Keratinocyte (primary cell): ENCODE results near the gene DPP10. TPM values are rescaled to one million over a fixed set of nuclear protein-coding genes. Genes with fewer than 3 reads are reported as not detected.

Source experiments
- DNase-seq: peaks from one replicate; pipeline ENCODE4 v3.0.0-alpha.2; 2011; ENCODE audit warnings: low read depth, missing footprints, low spot score
- FAIRE-seq: peaks from 2 replicates; lab custom pipeline; 2011; peaks lifted over from hg19 to GRCh38; lab: Jason Lieb, UNC
- H2AFZ ChIP-seq: 2 replicates; pipeline ENCODE4 v1.6.0; 2012; ENCODE audit warnings: low read length, control low read depth, inconsistent platforms; ENCODE audit not compliant: control insufficient read depth
- H3K27ac ChIP-seq: 2 replicates; pipeline ENCODE4 v1.5.1; 2011; ENCODE audit warnings: low read length; ENCODE audit not compliant: control insufficient read depth, insufficient read depth
- H3K27me3 ChIP-seq: 3 replicates; pipeline ENCODE4 v1.6.0; 2011; ENCODE audit warnings: low read length; ENCODE audit not compliant: control insufficient read depth, insufficient read depth; ENCODE audit errors: extremely low read depth
- H3K36me3 ChIP-seq, 2 experiments: 2 replicates in 1 of 2; 3 replicates in 1 of 2; pipeline ENCODE4 v1.5.1; 2011; ENCODE audit warnings: low read length in 2 of 2, mild to moderate bottlenecking in 1 of 2; ENCODE audit not compliant: control insufficient read depth in 2 of 2, insufficient read depth in 2 of 2; ENCODE audit errors: extremely low read depth in 1 of 2
- H3K4me1 ChIP-seq: 3 replicates; pipeline ENCODE4 v1.5.1; 2011; ENCODE audit warnings: low read length; ENCODE audit not compliant: control insufficient read depth, insufficient read depth; ENCODE audit errors: extremely low read depth
- H3K4me2 ChIP-seq: 3 replicates; pipeline ENCODE4 v1.6.0; 2011; ENCODE audit warnings: low read depth, low read length; ENCODE audit not compliant: control insufficient read depth, insufficient read depth; ENCODE audit errors: extremely low read depth
- H3K4me3 ChIP-seq, 3 experiments: fragments of 200-600 bp in 1 of 3; sonication (generic) in 1 of 3; 2 replicates in 2 of 3; 3 replicates in 1 of 3; pipeline ENCODE4 v1.5.1; 2011 to 2016; ENCODE audit warnings: low read length in 3 of 3, mild to moderate bottlenecking in 3 of 3, control low read depth in 2 of 3, inconsistent platforms in 1 of 3, low read depth in 1 of 3, mixed read lengths in 1 of 3, mixed run types in 1 of 3, moderate library complexity in 1 of 3; ENCODE audit not compliant: control insufficient read depth in 2 of 3, insufficient read depth in 2 of 3; ENCODE audit errors: extremely low read depth in 1 of 3
- H3K79me2 ChIP-seq: 2 replicates; pipeline ENCODE4 v1.6.0; 2012; ENCODE audit warnings: low read length; ENCODE audit not compliant: control insufficient read depth, insufficient read depth
- H3K9ac ChIP-seq: 3 replicates; pipeline ENCODE4 v1.6.0; 2011; ENCODE audit warnings: low read length; ENCODE audit not compliant: control insufficient read depth, insufficient read depth; ENCODE audit errors: extremely low read depth
- H3K9me1 ChIP-seq: 3 replicates; pipeline ENCODE4 v1.6.0; 2011; ENCODE audit warnings: low read length; ENCODE audit not compliant: control insufficient read depth, insufficient read depth; ENCODE audit errors: extremely low read depth
- H3K9me3 ChIP-seq: 2 replicates; pipeline ENCODE4 v1.5.1; 2012; ENCODE audit warnings: low read depth, low read length; ENCODE audit not compliant: control insufficient read depth
- H4K20me1 ChIP-seq: 3 replicates; pipeline ENCODE4 v1.6.0; 2011; ENCODE audit warnings: low read length; ENCODE audit not compliant: control insufficient read depth, insufficient read depth; ENCODE audit errors: extremely low read depth
- EZH2 ChIP-seq: IDR thresholded peaks from one replicate; pipeline ENCODE4 v1.6.1; 2012; ENCODE audit warnings: inconsistent platforms, mild to moderate bottlenecking, low read length, moderate library complexity
- dilution Hi-C: fragments of 300-500 bp; cut with MboI; formaldehyde crosslinking; loops from one replicate; pipeline ENCODE4 v1.7.0; 2020; ENCODE audit warnings: low sequenced_read_pairs; ENCODE audit not compliant: extremely low pct_ligation_motif_present
- polyA plus RNA-seq, 5 experiments: library from polyadenylated mRNA; depleted of rRNA in 3 of 5; stranded (reverse) in 3 of 5; stranded (forward) in 1 of 5; unstranded in 1 of 5; fragments of >200 nt; gene quantifications; 1 replicate in 1 of 5; 2 replicates in 3 of 5; 3 replicates in 1 of 5; pipeline versions ENCODE4 v1.2.1 to v1.2.3, GENCODE V29; 2011 to 2012; ENCODE audit warnings: missing spikeins in 2 of 5, low read depth in 1 of 5, low replicate concordance in 1 of 5
- small RNA-seq, 3 experiments: library from RNA; depleted of rRNA; stranded (forward); fragments of <200 nt; gene quantifications; one replicate each; pipeline ENCODE3, GENCODE V24; 2012; ENCODE audit warnings: low read depth in 3 of 3, low replicate concordance in 1 of 3; ENCODE audit not compliant: insufficient read length in 3 of 3
- TF ChIP-seq, protein P1 (sequence below), 3 experiments: IDR thresholded peaks in 1 of 3; conservative IDR thresholded peaks in 1 of 3; optimal IDR thresholded peaks in 1 of 3; 2 replicates in 2 of 3; 3 replicates in 1 of 3; pipeline versions ENCODE3 to v1.5.1; 2011; ENCODE audit warnings: low read length in 3 of 3, mild to moderate bottlenecking in 3 of 3, moderate library complexity in 2 of 3, control low read depth in 1 of 3, inconsistent platforms in 1 of 3; ENCODE audit not compliant: insufficient read depth in 2 of 3; ENCODE audit errors: extremely low read depth in 1 of 3

Gene DPP10
- polyA plus RNA-seq, 1 donor (not counting 4 experiments of a cell fraction or from before 2014, with no cell fraction given), result not detected

DNA sequence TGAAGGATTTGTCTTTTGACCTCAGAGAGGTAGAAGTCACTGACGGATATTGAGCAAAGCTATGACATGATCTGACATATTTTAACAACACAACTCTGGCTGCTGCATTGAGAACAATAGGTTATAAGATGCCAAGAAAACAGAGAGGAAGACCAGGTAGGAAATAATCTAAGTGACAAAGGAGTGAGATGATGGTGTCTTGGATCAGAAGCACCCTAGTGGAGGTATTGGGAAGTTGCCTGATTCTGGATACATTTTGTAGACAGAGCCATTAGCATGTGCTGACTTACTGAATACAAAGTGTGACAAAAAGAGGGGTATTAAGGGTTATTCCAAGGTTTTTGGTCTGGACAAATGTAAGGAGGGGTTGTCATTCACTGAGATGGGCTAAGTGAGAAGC, 1438.1 kb downstream of the DPP10 start:
- Histone ChIP-seq H3K4me1 (no peaks in the 10 kb centered on the region), H3K36me3 (no peaks in the 10 kb centered on the region), H3K9me3 (no peaks in the 10 kb centered on the region), H3K27me3 (no peaks in the 10 kb centered on the region), H3K9ac (no peak overlapping the region), H3K27ac (no peak overlapping the region), H3K79me2 (no peaks in the 10 kb centered on the region), H3K9me1 (no peaks in the 10 kb centered on the region), H2AFZ (no peak overlapping the region), H3K4me2 (no peak overlapping the region), H3K4me3 (no peak overlapping the region), H4K20me1 (no peaks in the 10 kb centered on the region)
- dilution Hi-C loops, result no loop called here
- no peak for TF ChIP-seq EZH2
- TF ChIP-seq, protein P1, sequence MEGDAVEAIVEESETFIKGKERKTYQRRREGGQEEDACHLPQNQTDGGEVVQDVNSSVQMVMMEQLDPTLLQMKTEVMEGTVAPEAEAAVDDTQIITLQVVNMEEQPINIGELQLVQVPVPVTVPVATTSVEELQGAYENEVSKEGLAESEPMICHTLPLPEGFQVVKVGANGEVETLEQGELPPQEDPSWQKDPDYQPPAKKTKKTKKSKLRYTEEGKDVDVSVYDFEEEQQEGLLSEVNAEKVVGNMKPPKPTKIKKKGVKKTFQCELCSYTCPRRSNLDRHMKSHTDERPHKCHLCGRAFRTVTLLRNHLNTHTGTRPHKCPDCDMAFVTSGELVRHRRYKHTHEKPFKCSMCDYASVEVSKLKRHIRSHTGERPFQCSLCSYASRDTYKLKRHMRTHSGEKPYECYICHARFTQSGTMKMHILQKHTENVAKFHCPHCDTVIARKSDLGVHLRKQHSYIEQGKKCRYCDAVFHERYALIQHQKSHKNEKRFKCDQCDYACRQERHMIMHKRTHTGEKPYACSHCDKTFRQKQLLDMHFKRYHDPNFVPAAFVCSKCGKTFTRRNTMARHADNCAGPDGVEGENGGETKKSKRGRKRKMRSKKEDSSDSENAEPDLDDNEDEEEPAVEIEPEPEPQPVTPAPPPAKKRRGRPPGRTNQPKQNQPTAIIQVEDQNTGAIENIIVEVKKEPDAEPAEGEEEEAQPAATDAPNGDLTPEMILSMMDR (optimal IDR thresholded peaks at IDR 0.05 in 1 of 3, IDR thresholded peaks at IDR 0.05 in 1 of 3, conservative IDR thresholded peaks at IDR 0.05 in 1 of 3; ENCODE audit: extremely low read depth in 1 of 3, insufficient read depth in 2 of 3, low read length in 3 of 3), result no peak
- DNase-seq (no peak), FAIRE-seq (no peak)

DNA sequence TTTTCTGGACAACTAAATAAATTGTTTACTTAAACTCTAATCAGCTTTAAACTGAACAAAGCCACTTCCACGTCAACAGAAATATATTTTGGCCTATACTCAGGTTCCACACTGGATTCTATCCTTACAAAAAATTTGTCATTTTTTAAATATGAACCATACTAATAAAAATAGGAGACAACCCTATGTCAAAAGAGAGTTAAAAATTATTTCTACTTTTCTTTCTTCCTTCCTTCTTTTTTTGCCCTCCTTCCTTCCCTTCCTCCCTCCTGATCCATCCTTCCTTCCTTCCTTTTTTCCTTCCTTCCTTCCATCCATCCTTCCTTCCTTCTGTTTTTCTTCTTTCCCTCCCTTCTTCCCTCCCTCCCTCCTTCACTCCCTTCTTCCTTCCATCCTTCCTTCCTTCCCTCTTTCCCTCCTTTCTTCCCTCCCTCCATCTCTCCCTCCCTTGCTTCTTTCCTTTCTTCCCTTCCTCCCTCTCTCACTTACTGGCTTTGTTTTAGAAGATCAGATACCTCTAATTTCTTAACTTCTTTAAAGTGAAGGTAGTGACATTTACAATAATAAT, 1444.9 kb downstream of the DPP10 start:
- Histone ChIP-seq H3K4me3 (no peak overlapping the region), H4K20me1 (no peaks in the 10 kb centered on the region), H3K36me3 (no peaks in the 10 kb centered on the region), H3K4me2 (no peak overlapping the region), H3K9me3 (no peaks in the 10 kb centered on the region), H2AFZ (no peak overlapping the region), H3K27ac (no peak overlapping the region), H3K9me1 (no peaks in the 10 kb centered on the region), H3K9ac (no peak overlapping the region), H3K4me1 (no peaks in the 10 kb centered on the region), H3K79me2 (no peaks in the 10 kb centered on the region), H3K27me3 (no peaks in the 10 kb centered on the region)
- dilution Hi-C loops, result no loop called here
- no peak for TF ChIP-seq EZH2
- TF ChIP-seq, protein P1 (optimal IDR thresholded peaks at IDR 0.05 in 1 of 3, IDR thresholded peaks at IDR 0.05 in 1 of 3, conservative IDR thresholded peaks at IDR 0.05 in 1 of 3; ENCODE audit: extremely low read depth in 1 of 3, insufficient read depth in 2 of 3, low read length in 3 of 3), result no peak
- FAIRE-seq, result no peak
- DNase-seq, result no peak

Small RNAs within 50 kb of the gene (small RNA-seq; reads per million reads assigned to genes)
- gene RNU2-41P, result 0 to 0.07 (median 0) reads per million in 3 experiments
